Measurements from ENCODE around the gene TRAK1. TPM values are rescaled to one million over a fixed set of nuclear protein-coding genes. Genes with fewer than 3 reads are reported as not detected.

Gene TRAK1
- total and polyA plus RNA-seq, 10 donors: 15.4 to 60.0 (median 47.8) TPM

- Histone ChIP-seq H3K36me3 (no peaks in the 10 kb centered on the region), H3K27me3 (replicated peaks in 1 of 7) (no peaks in the 10 kb centered on the region), H3K4me1 (peaks cover 14 to 79% (median 60%) of the 10 kb centered on the region in 6 donors), H3K27ac (no peak overlapping the region), H3K4me3 (no peak overlapping the region), H3K9me3 (no peaks in the 10 kb centered on the region)
- 69 to 74% (median 72%) methylated on average over 5 of the region's 5 CpGs for WGBS, 5 donors
- no peak for TF ChIP-seq CTCF (IDR thresholded peaks at IDR 0.05 in 8 of 11, conservative IDR thresholded peaks at IDR 0.05 in 3 of 11)
- TF ChIP-seq POLR2A (IDR thresholded peaks at IDR 0.05): no peak
- no peak for TF ChIP-seq POLR2AphosphoS5 (IDR thresholded peaks at IDR 0.05)
- no peak for DNase-seq
- intact Hi-C loops (cut with DNase I; ENCODE audit: low total_unique reads): no loop called here
Measured at GRCh38 chr3:42163622-42164244, 72.6 kb downstream of the TRAK1 start.

GRCh38 chr3:42164656-42165055, 73.5 kb downstream of the TRAK1 start:
- no peak overlapping the region for H3K4me3 ChIP-seq
- no peaks in the 10 kb centered on the region for H3K36me3 ChIP-seq
- WGBS, 5 donors: 47 to 67% (median 51%) methylated on average over 2 of the region's 2 CpGs
- intact Hi-C loops (cut with DNase I; ENCODE audit: low total_unique reads): no loop called here
- no peak overlapping the region for H3K27ac ChIP-seq
- H3K27me3 ChIP-seq (replicated peaks in 1 of 7): no peaks in the 10 kb centered on the region
- peaks cover 8 to 79% (median 56%) of the 10 kb centered on the region in 6 donors for H3K4me1 ChIP-seq
- no peak for DNase-seq
- no peaks in the 10 kb centered on the region for H3K9me3 ChIP-seq
- TF ChIP-seq CTCF (IDR thresholded peaks at IDR 0.05 in 8 of 11, conservative IDR thresholded peaks at IDR 0.05 in 3 of 11): no peak

- Histone ChIP-seq H3K4me1 (peaks cover 6 to 79% (median 52%) of the 10 kb centered on the region in 6 donors), H3K36me3 (no peaks in the 10 kb centered on the region), H3K9me3 (no peaks in the 10 kb centered on the region), H3K27me3 (replicated peaks in 1 of 7) (no peaks in the 10 kb centered on the region), H3K27ac (no peak overlapping the region), H3K4me3 (no peak overlapping the region)
- WGBS, 5 donors: 83 to 98% (median 94%) methylated on average over 2 to 4 of the region's 4 CpGs
- DNase-seq: no peak
- TF ChIP-seq CTCF (IDR thresholded peaks at IDR 0.05 in 8 of 11, conservative IDR thresholded peaks at IDR 0.05 in 3 of 11) (no peak), POLR2AphosphoS5 (IDR thresholded peaks at IDR 0.05) (no peak), POLR2A (IDR thresholded peaks at IDR 0.05) (no peak)
- intact Hi-C loops (cut with DNase I; ENCODE audit: low total_unique reads): no loop called here
Measured at GRCh38 chr3:42165211-42165610, 74.1 kb downstream of the TRAK1 start.

- intact Hi-C loops (cut with DNase I; ENCODE audit: low total_unique reads): no loop called here
- Histone ChIP-seq H3K27me3 (replicated peaks in 1 of 7) (no peaks in the 10 kb centered on the region), H3K27ac (no peak overlapping the region), H3K4me3 (no peak overlapping the region), H3K36me3 (no peaks in the 10 kb centered on the region), H3K9me3 (no peaks in the 10 kb centered on the region), H3K4me1 (peaks cover 6 to 78% (median 48%) of the 10 kb centered on the region in 6 donors)
- DNase-seq: no peak
- TF ChIP-seq CTCF (IDR thresholded peaks at IDR 0.05 in 8 of 11, conservative IDR thresholded peaks at IDR 0.05 in 3 of 11) (no peak), POLR2AphosphoS5 (IDR thresholded peaks at IDR 0.05) (no peak), POLR2A (IDR thresholded peaks at IDR 0.05) (no peak)
- 79 to 85% (median 84%) methylated on average over 3 of the region's 3 CpGs for WGBS, 5 donors
Measured at GRCh38 chr3:42166214-42166613, 75.1 kb downstream of the TRAK1 start.
